Stimulated activated CD8-positive, alpha-beta memory T cell treated with anti-CD3 and anti-CD28 coated beads, Interleukin-2, amount 100 ng/mL, for 1 hour (primary cell): Measurements from ENCODE around the gene CHST1.

Source experiments
- DNase-seq, 2 donors: peaks; one replicate each; pipeline ENCODE4 v3.0.0-alpha.2; 2020; ENCODE audit warnings: low read depth in 2 of 2

CHST1 gene

GRCh38 chr11:45606514-45607281, 58.7 kb downstream of the CHST1 start:
- no peak for DNase-seq

DNA sequence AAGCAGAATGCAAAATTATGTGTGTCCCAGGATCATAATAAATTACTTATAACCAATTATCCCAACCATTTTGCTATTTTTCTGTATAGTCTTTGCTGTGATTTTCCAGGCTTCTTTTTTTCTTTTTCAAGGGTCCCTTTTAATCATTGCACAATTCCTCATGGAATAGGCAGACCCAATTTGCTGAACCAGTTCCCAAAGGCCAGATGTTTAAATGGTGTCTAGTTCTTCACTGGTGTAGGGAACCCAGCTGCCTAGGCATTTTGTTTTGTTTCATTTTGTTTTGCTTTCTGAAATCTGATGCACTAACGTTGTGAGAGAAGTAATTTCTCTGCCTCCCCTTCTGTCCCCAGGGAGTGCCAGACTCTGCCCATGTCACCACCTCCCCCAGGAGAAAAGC, 60.4 kb downstream of the CHST1 start:
- DNase-seq = no peak

- no peak for DNase-seq
These were observed 61.3 kb downstream of the CHST1 start for GRCh38 chr11:45603946-45604682.

DNA sequence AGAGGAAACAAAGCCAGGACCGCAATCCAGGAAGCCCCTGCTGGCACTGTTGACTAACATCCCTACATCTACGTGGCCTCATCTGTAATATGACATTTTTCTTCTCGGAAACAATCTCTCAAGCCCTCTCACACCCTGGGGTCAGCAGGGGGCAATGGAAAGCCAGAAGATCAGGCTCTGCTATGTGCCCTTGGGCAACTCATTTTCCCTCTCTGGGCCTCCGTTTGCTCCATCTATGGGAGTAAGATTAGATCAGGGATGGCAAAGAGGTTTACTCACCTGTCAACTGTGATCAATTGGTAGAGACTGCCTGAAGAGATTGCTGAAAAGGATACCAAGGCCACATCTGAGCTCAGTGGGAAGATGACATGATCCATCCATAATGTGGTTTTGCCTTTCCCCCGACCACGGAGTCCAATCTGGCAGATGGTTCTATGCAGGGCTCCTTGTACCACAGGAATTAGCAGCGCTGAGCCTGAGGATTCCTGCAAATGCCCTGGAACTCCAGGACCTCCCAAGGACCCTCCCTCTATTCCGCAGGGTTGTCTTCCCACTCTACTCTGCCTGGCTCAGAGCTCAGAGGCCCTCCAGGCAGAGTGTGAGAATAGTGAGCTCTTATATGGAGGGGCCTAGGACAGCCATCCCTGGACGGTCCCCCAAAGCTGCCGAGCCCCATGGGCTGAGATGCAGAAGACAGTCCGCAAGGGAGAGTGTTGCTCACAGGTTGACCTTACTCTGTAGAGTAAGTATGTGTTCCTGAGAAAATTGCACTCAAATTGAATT, 66.1 kb downstream of the CHST1 start:
- DNase-seq = no peak
